Central memory CD8-positive, alpha-beta T cell (primary cell): ENCODE data around the gene PRRC2A.

Experiments used
- ATAC-seq: fragments of 150-1000 bp; cut with Tn5 transposase; replicated peaks from 2 replicates; pipeline ENCODE4 v1.10.0; 2022; ENCODE audit warnings: mild to moderate bottlenecking, moderate FRiP score, moderate number of reproducible peaks; ENCODE audit not compliant: poor library complexity, severe bottlenecking; ENCODE audit errors: extremely low read depth
- DNase-seq, 2 donors: peaks; one replicate each; pipeline ENCODE4 v3.0.0; 2021; ENCODE audit warnings: low spot score in 2 of 2
- H3K27ac Mint-ChIP-seq: one replicate; pipeline ENCODE4 v1.8.0; 2022; ENCODE audit warnings: low read depth, mild to moderate bottlenecking, moderate library complexity, mixed read lengths
- H3K27me3 Mint-ChIP-seq: one replicate; pipeline ENCODE4 v1.8.0; 2022; ENCODE audit warnings: mixed read lengths
- H3K36me3 Mint-ChIP-seq: one replicate; pipeline ENCODE4 v1.8.0; 2022; ENCODE audit warnings: mild to moderate bottlenecking, moderate library complexity, mixed read lengths; ENCODE audit not compliant: insufficient read depth
- H3K4me1 Mint-ChIP-seq: one replicate; pipeline ENCODE4 v1.8.0; 2022; ENCODE audit warnings: mixed read lengths
- H3K4me3 Mint-ChIP-seq: one replicate; pipeline ENCODE4 v1.8.0; 2022; ENCODE audit warnings: mild to moderate bottlenecking, moderate library complexity, mixed read lengths
- H3K9me3 Mint-ChIP-seq: one replicate; pipeline ENCODE4 v1.8.0; 2022; ENCODE audit warnings: mixed read lengths

The PRRC2A gene

GRCh38 chr6:31652925-31653724 is 32.6 kb downstream of the PRRC2A start:
- Mint-ChIP-seq H3K27ac (peak overlapping the region; percentile 96), H3K4me1 (peaks cover 56% of the 10 kb centered on the region), H3K4me3 (peak overlapping the region; percentile 89), H3K36me3 (peaks cover 48% of the 10 kb centered on the region), H3K9me3 (no peaks in the 10 kb centered on the region), H3K27me3 (no peaks in the 10 kb centered on the region)
- no peak for DNase-seq
- ATAC-seq, result peak; percentile 76

- ATAC-seq, result no peak
- H3K36me3 Mint-ChIP-seq, result peaks cover 37% of the 10 kb centered on the region
- DNase-seq, result no peak
- H3K27ac Mint-ChIP-seq, result no peak overlapping the region
- H3K4me1 Mint-ChIP-seq, result peaks cover 61% of the 10 kb centered on the region
- H3K4me3 Mint-ChIP-seq, result no peak overlapping the region
- H3K27me3 Mint-ChIP-seq, result no peaks in the 10 kb centered on the region
- H3K9me3 Mint-ChIP-seq, result no peaks in the 10 kb centered on the region
Observed at GRCh38 chr6:31654574-31655348, 34.2 kb downstream of the PRRC2A start.

- H3K4me3 Mint-ChIP-seq, result no peak within 1 kb of the TSS
Observed at GRCh38 chr6:31655349-31656237, 35.1 kb downstream of the PRRC2A start, which contains the start of gene APOM. APOM (plus strand) TSS chr6:31655894; CDS start chr6:31655967, 73 bp downstream.

GRCh38 chr6:31657406-31658157 is 37.1 kb downstream of the PRRC2A start:
- no peaks in the 10 kb centered on the region for H3K9me3 Mint-ChIP-seq
- no peaks in the 10 kb centered on the region for H3K27me3 Mint-ChIP-seq
- peak overlapping the region; percentile 61 for H3K4me3 Mint-ChIP-seq
- peaks cover 23% of the 10 kb centered on the region for H3K36me3 Mint-ChIP-seq
- peaks cover 63% of the 10 kb centered on the region for H3K4me1 Mint-ChIP-seq
- H3K27ac Mint-ChIP-seq, result no peak overlapping the region
- DNase-seq (no peak), ATAC-seq (no peak)

More at GRCh38 chr6:31655349-31656237, 35.1 kb downstream of the PRRC2A start, which contains the start of gene APOM:
- H3K27me3 Mint-ChIP-seq, result no peaks in the 10 kb centered on the region
- ATAC-seq (no peak), DNase-seq (no peak)
- peaks cover 34% of the 10 kb centered on the region for H3K36me3 Mint-ChIP-seq
- H3K4me1 Mint-ChIP-seq, result peaks cover 67% of the 10 kb centered on the region
- H3K27ac Mint-ChIP-seq, result no peak within 1 kb of the TSS
- H3K9me3 Mint-ChIP-seq, result no peaks in the 10 kb centered on the region

- no peak for DNase-seq
- no peak for ATAC-seq
- Mint-ChIP-seq H3K27me3 (no peaks in the 10 kb centered on the region), H3K4me1 (peaks cover 63% of the 10 kb centered on the region), H3K4me3 (peak overlapping the region; percentile 90), H3K9me3 (no peaks in the 10 kb centered on the region), H3K36me3 (peaks cover 21% of the 10 kb centered on the region), H3K27ac (peak overlapping the region; percentile 81)
Observed at GRCh38 chr6:31658158-31658688, 37.7 kb downstream of the PRRC2A start.

GRCh38 chr6:31658983-31659648 is 38.6 kb downstream of the PRRC2A start:
- Mint-ChIP-seq H3K27ac (peak overlapping the region; percentile 78), H3K36me3 (peaks cover 23% of the 10 kb centered on the region), H3K4me1 (peaks cover 69% of the 10 kb centered on the region), H3K27me3 (no peaks in the 10 kb centered on the region), H3K9me3 (no peaks in the 10 kb centered on the region), H3K4me3 (peak overlapping the region; percentile 90)
- DNase-seq (no peak), ATAC-seq (no peak)

- H3K9me3 Mint-ChIP-seq, result no peaks in the 10 kb centered on the region
- H3K4me1 Mint-ChIP-seq, result peaks cover 76% of the 10 kb centered on the region
- H3K4me3 Mint-ChIP-seq, result peak overlapping the region; percentile 90
- DNase-seq (no peak), ATAC-seq (peak; percentile 54)
- peak overlapping the region; percentile 78 for H3K27ac Mint-ChIP-seq
- H3K27me3 Mint-ChIP-seq, result no peaks in the 10 kb centered on the region
- H3K36me3 Mint-ChIP-seq, result peaks cover 28% of the 10 kb centered on the region
Observed at GRCh38 chr6:31659649-31660380, 39.3 kb downstream of the PRRC2A start.

GRCh38 chr6:31660381-31661261 is 40.1 kb downstream of the PRRC2A start, which contains the start of gene C6orf47:
C6orf47 (minus strand) TSS chr6:31660778; CDS start chr6:31659947, 831 bp downstream.
- Mint-ChIP-seq H3K27ac (peak within 1 kb of the TSS; percentile 78), H3K36me3 (peaks cover 32% of the 10 kb centered on the region), H3K27me3 (no peaks in the 10 kb centered on the region), H3K4me3 (peak within 1 kb of the TSS; percentile 90), H3K4me1 (peaks cover 75% of the 10 kb centered on the region), H3K9me3 (no peaks in the 10 kb centered on the region)
- DNase-seq (peak; percentile 53 to 57), ATAC-seq (peak; percentile 64)

- ATAC-seq, result no peak
- Mint-ChIP-seq H3K27me3 (no peaks in the 10 kb centered on the region), H3K4me1 (peaks cover 74% of the 10 kb centered on the region), H3K27ac (peak overlapping the region; percentile 78), H3K9me3 (no peaks in the 10 kb centered on the region), H3K36me3 (peaks cover 38% of the 10 kb centered on the region), H3K4me3 (peak overlapping the region; percentile 90)
- DNase-seq, result no peak
Observed at GRCh38 chr6:31661262-31662123, 41.0 kb downstream of the PRRC2A start.
